ENCODE data around the gene HMX1.

- no peak for TF ChIP-seq CTCF (IDR thresholded peaks at IDR 0.05)
- no peak for TF ChIP-seq POLR2A (IDR thresholded peaks at IDR 0.05)
- TF ChIP-seq POLR2AphosphoS5 (IDR thresholded peaks at IDR 0.05): no peak
- TF ChIP-seq EP300 (IDR thresholded peaks at IDR 0.05): no peak
Observed at GRCh38 chr4:8892556-8893226, 21.1 kb upstream of the HMX1 start.
